Stimulated activated CD8-positive, alpha-beta memory T cell treated with anti-CD3 and anti-CD28 coated beads, Interleukin-4, amount 100 ng/mL, for 1 hour (primary cell): ENCODE data around the gene LYRM4.

Source experiments
- DNase-seq, 2 donors: peaks; one replicate each; pipeline ENCODE4 v3.0.0-alpha.2; 2020; ENCODE audit warnings: low read depth in 2 of 2, low spot score in 1 of 2

Gene LYRM4

DNA sequence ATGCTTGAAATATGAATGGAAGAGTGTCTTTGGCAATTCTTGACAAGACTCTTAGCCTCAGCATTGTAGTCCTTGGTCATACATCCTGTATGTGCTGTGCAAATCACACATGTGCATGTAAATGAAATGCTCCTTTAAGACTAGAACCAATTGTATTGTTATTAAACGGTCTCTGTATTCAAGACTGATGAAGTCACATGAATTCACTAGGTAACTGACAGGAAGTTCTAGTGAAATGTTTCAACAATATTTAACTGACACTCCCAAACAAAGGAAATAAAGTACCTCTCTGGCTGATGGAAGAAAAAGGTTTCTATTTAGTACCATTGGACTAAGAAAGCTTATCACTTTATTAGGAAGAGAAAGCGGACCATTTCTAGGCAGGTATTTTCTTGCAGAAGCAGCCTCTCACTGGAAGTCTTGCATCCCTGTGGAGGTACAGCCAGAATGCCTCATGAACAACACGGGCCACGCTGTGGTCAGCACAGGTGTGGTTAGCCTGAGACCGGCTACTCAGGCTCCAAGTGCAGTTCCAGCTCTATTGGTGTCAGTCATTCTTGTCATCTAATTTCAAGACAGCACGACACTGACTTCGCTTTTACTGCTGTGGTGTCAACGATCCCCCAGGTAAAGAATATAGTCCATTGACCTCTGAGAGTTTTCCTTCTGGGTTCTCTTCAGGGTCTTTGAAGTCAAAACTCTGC lies 158.3 kb downstream of the LYRM4 start:
- DNase-seq = no peak

DNA sequence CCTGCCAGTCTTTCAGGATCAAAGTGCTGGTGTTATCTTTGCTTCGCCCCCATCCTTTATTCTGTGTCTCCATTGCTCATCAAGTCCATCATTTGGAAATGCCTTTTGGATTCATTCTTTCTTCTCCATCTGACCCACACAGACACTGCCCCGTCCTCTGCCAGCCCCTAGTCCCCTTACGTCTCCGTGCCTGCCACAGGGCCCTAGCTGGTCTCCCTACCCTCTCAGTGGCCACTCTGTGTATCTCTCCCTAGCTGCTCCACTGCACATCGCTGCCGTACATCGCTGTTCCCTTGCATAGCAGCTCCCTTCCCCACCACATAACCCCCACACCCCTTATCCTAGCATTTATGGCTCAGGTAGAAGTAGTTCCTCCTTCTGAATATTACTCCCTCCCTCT lies 159.9 kb downstream of the LYRM4 start:
- DNase-seq = no peak

DNA sequence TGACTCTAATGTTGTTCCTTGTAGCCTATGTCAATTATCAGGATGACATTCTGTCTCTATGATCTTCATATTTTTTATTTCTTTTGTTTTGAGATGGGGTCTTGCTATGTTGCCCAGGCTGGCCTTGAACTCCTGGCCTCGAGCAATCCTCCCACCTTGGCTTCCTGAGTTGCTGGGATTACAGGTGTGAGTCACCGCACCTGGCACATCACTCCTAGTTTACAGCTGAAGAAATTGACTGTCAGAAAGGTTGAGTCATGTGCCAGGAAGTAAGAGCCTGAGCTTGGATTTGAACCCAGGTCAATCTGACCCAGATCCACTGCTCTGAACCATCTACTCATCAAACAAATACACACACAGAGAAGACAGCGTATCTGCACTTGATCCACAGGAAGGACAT lies 161.2 kb downstream of the LYRM4 start:
- DNase-seq = no peak

DNA sequence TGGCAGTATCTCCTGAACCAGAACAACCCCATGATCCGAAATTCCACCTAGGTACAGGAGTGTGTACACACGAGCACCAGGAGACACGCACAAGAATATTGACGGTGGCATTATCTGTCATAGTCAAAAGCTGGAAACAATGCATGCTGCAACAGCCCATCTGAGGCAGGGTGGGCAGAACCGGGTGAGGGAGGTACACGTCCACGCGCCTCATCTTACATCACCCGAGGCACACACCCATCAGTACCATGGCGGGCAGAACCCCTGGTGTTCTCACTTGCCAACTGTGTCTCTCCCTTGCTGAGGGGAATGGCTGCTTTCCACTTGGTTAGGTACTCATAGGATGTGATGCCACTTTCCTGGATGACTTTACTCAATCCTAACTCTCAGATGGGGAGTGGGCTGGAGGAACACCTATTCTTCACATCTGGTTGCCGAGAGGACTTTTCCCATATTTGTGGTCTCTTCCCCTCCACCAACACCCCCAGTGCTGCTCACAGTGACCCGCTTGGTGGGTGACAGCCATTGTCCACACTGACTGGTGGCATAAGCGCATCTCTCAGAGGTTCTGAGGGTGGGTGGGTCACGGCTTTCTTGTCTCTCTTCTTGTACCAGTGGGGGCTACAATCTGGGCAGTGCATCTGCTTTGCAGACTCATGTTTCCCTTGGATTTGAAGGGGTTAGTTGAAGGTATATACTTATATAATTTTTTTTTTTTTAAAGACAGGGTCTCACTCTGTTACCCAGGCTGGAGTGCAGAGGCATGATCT lies 162.1 kb downstream of the LYRM4 start:
- DNase-seq = no peak

DNA sequence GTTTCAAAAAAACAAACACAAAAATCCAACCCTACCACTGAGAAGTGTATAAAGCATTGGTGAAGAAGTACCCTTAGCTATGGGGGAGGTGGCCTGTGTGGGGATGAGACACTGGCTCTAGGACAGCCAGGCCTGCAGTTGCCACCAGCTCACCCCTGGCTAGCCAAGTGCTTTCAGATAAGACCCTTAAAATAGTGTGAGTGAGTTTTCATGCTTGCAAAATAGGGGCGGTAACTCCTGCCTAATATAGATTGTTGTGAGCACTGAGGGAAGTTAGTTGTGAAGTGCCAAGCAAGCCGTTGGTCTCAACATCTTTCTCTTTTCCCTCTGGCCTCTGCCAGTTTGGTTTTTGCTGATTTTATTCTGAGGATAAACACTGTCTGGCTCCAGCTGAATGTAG lies 164.3 kb downstream of the LYRM4 start:
- DNase-seq = no peak

DNA sequence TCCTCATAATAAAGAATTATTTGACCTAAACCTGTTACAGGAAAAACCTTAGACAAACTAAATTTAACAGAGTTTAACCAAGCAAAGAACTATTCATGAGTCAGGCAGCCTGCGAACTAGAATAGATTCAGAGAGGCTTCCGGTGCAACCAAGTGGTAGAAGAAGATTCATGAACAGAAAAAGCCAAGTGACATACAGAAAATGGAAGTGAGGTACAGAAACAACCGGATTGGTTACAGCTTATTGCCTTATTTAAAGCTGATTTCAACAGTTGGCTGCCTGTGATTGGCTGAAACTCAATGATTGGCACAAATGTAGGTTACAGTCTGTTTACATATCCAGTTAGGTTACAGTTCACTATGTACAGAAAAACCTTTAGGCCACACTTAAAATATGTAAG lies 165.5 kb downstream of the LYRM4 start:
- DNase-seq = no peak

DNA sequence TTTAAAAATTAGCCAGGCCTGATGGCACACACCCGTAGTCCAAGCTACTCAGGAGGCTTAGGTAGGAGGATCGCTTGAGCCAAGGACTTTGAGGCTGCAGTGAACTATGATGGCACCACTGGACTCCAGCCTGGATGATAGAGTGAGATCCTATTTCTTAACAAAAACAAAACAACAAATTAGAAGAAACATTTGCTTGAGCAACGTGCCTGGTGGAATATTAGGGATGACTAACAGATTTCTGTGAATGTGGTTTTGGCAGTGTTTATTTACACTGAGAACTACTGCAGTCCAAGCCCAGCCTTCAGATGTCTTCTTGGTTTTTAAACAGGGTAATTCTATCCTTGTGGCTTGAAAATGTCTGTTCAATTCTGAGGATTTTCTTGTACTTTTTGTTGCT lies 166.4 kb downstream of the LYRM4 start:
- DNase-seq = no peak

DNA sequence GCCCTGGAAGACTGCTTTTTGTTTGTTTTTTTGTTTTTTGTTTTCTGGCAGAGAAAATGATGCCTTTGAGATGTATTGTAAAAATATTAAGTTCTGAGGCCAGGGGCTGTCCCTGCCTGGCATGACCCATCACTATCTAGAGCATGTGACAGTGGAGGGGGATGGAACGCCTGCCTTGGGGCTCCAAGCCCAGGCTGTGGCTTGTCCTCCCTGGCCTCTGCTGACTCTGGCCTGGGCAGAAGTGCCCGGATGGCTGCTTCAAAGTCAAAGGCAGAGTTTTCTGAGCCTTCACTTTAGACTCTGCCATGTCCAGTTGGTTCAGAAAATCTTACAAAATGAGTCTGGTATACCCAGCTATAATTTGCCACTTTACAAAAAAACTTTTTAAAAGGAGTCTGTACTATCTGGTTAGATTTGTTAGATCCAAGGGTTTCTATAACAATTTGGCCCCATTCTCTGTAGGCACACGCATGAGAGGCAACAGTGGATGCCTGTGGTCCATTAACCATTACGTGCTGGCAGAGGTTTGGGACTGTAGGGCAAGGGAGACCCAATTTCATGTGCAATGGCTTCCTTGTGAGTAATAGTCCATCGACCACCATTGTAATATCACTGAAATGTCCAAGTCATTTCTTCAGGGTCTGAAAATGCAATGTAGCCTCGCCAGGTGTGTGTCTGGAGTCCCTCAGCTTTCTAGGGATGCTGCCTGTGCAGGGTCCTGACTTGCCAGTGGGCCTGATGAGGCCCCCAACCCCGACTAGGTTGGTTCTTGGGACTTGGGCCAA lies 167.3 kb downstream of the LYRM4 start:
- no peak for DNase-seq

DNA sequence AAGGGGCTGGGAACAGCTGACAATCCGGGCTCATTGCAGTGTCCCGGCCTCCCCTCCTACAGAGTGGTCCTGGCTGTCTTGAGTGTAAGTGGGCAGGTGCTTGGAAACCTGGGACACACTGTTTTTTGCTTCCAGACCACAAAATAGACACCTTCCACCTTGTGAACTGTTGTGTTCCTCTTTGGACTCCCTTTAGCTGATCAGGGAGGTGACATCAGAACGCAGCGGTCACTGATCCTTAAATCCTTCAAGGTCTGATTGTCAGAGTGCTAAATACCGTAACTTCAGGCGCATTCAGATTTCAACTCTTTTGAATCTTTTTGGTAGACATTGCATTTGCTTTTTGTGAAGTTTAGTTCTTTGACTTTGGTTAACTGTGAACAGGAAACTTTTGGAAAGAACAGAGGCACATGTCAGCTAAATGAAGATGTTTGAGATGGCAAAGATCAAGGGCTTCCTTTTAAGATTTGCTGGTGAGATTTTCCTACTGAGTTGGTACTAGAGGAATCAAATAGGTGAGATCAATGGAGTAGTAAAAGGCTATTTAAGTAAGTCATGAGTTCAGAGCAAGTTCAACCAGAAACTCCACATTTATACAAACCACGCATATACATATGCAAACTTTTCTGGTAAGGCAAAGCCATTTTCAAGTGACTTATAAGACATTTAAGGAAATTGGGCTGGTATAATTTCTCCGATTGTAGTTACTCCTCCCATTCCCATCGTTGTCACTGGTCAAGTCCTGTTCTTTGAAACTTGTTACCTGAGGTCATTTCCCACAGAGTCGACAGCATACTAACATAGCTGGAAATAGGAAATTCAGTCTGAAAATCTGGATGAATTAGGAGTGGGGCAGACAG lies 169.3 kb downstream of the LYRM4 start:
- no peak for DNase-seq

DNA sequence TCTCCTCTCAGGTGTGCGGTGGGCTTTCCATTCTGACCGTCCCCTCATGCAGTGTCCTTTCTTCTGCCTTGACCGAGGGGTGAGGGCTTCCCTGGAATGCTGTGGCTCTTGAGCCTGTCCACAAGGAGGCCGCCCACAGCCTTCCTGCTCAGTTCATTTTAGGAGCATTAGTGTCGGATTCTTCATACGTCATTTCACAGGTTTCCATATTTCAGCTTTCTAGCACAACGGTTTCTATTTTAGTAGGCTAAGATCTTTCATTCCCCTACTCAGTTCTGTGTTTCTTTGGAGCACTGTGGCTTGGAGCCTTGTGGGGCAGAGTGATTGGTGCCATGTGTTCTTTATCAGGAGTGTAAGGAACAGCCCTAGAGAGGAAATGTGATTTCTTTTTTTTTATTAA lies 170.1 kb downstream of the LYRM4 start:
- no peak for DNase-seq

DNA sequence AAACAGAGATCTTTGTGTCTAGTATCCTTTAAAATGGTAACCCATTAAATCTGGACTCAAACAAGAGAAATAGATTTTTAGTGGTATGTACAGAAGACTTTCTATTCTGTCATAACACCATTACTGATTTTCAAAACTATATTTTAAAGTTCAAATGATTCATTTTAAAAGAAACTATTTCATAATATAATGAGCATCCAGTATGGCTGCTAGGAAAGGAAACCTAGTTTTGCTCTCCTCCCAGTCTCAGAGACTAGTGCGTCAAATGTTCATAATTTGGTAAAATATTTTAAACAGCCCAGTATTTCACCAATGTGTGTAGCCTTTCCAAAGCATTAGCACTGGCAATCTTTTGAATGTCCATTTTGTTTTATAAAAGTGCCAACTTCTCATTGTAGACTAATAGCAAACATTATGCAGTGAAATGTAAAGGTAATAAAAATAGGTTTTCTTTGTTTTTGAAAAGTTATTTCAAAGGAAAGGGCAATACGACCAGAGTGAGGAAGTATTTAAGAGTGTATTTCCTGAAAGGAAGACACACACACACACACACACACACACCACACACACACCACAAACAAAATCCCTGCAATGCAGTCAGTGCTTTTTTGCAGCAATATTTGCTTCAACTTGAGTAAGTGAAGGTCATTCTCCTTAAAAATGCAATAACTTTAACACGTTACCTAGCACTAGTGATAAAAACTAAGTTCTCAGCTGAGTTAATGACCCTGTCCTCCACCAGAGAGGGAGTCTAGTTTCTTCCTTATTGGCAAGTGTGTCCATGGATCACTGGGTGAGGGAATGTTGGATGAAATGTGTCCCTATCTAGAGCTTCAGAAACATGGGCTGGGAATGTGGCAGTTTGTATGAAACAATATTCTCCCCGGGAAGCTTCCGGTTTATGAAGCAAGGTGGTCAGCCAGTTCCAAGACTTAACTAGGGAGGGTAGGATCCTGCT lies 171.0 kb downstream of the LYRM4 start:
- no peak for DNase-seq

DNA sequence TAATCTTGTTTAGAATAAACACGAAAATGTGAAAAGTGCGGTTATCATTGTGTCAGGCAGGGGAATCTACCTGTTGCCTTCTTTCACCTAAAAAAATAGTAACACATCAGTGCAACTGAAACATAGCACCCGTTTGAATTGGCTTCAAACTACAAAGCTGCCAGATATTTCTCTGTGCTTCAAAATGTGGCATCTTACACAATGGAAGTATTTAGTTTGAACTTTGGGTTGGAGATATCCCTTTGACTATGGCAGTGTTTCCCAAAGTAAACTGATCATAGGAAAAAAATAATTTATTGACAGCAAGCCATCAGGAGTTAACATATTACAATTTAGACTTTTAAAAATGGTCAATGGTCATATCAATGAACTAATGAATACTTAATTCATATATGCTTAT lies 172.0 kb downstream of the LYRM4 start:
- no peak for DNase-seq

DNA sequence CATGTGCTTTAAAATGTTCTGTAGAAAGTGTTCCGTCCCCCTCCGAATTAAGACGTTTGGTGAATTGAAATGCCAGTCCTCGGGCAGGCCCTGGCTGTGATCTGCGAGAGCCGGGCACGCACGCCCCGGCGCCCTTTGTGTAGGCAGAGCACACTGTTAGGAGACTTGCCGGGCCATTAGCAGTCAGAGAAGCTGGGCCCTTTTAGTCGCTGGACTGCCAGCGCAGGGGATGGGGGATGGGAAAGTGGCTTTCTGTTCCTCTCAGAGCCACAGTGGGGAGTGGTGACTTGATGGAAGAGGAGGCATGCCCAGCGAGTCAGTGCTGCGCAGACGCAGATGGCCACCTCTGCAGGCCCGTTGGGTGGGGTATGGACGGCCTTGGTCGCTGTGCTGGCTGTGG lies 173.4 kb downstream of the LYRM4 start:
- DNase-seq = no peak

DNA sequence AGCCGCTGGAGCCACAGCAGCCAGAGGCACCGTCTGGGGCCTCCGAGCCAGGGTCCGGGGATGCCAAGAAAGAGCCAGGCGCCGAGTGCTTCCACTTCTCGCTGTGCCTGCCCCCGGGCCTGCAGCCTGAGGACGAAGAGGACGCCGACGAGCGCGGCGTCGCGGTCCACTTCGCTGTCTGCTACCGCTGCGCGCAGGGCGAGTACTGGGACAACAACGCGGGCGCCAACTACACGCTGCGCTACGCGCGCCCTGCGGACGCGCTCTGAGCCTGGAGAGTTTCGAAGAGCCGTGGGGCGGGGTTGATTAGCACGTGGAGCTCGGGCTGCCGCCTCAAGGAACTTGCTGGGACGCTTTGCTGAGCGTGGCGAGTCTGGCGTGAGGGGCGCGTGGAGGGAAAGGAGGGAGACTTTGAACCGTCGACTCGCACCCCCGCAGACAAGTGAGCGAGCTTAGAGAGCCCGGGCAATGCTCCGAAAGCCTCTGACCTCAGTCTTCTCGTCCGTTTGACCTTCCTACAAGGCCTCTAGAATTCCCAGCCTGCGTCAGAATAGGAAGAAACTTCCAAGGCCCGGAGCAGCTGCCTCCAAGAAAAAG lies 174.4 kb downstream of the LYRM4 start:
- no peak for DNase-seq

DNA sequence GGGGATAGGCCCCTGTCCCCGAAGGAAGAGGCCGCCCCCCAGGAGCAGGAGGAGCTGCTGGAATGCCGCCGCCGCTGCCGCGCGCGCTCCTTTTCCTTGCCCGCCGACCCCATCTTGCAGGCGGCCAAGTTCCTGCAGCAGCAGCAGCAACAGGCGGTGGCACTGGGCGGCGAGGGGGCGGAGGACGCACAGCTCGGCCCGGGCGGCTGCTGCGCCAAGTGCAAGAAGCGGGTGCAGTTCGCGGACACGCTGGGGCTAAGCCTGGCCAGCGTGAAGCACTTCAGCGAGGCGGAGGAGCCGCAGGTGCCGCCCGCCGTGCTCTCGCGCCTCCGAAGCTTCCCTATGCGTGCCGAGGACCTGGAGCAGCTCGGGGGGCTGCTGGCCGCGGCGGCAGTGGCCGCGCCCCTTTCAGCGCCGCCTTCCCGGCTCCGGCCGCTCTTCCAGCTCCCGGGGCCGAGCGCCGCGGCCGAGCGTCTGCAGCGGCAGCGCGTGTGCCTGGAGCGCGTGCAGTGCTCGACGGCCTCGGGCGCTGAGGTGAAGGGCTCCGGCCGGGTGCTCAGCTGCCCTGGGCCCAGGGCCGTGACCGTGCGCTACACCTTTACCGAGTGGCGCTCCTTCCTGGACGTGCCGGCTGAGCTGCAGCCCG lies 175.0 kb downstream of the LYRM4 start:
- no peak for DNase-seq

DNA sequence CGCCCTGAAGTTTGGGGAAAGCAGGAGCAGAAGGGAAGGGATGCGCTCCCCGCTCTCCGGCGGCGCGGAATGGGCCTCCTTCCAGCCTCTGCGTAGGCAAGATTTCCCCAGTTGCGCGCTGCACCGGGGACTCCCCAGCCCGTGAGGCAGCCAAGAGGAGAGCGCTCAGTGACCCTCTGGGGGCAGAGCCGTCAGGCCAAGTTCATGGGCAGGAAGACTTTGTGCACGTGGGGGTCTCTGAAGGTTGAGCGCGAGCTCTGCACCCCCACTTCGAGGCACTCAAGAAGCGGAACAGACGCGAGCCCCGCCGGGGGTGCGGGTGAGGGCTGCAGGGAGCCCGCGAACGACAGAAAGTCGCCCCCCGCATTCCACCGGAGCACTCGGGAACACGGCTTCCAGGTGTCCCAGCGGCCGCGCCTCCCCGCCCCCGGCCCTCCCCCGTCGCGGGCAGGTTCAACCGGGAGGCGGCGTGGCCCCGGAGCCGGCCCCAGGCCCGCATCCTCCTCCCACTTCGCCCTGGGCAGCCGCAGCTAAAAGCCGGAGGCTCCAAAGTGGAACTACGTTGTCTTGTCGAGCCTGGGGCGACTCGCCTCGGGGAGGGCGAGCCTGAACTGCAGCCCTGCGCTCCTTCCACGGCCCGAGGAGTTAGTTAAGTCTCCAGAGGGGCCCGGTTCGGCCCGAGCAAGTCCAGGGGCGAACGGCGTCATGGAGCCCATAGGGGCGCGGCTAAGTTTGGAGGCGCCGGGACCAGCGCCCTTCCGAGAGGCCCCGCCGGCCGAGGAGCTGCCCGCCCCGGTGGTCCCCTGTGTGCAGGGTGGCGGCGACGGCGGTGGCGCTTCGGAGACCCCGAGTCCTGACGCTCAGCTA lies 175.7 kb downstream of the LYRM4 start, which contains the start of gene PPP1R3G:
Gene PPP1R3G, plus strand, starts transcription at position 561 of the 867 bp plus-strand sequence. Its CDS starts 145 bp downstream, at position 706.
- no peak for DNase-seq

DNA sequence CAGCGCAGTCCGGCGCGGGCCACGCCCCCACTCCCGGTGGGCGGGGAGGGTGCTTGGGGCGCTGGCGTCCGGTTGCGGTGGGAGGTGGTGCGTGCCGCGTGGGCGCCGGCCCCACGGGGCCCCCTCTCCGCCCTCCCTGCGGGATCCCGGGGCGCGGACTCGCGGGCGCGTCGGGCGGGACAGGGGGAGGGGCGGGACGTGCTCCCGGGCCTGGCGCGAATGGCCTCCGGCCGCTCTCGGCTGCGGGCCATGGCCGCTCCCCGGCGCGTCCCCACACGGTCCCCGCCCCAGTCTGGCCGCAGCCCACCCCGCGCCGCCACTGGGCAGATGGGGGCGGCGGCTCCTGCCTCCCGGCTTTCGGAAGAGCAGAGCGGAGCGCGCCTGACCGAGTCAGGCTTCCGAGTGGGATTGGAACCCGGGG lies 176.4 kb downstream of the LYRM4 start:
- no peak for DNase-seq

DNA sequence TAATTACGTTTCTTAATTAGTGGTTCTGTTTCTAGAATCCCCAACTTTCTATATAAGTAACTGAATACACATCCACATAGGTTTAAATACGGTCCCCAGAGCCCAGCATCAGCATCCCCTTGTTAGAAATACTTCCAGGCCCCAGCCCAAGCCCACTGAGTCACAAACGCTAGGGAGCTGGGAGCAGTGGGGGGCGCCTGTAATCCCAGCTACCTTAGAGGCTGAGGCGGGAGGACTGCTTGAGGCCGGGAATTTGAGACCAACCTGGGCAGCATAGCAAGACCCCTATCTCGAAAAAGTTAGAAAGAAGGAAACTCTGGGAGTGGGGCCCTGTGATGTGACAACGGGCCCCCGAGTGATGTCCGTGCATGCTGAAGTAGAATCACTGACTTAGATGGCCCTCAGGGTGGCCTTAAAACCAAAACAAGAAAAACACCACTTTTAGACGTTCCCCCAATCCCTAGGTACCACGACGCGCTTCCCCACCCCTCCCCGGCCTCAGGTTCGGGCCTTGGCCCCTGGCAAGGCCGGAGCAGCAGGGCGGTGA lies 176.9 kb downstream of the LYRM4 start:
- DNase-seq = no peak
